ENCODE results near the gene C1orf50. TPM values are rescaled to one million over a fixed set of nuclear protein-coding genes. Genes with fewer than 3 reads are reported as not detected.
"Not testable (repeated sequence)": the region's sequence is repeated elsewhere in the genome, so short reads cannot be mapped to it uniquely, and the experiment has no call there.

The C1orf50 gene
- polyA plus RNA-seq, 10 donors, result 5.8 to 13.9 (median 10.9) TPM

- DNase-seq, result no peak
Observed at GRCh38 chr1:42797414-42797813, 30.4 kb downstream of the C1orf50 start.

DNA sequence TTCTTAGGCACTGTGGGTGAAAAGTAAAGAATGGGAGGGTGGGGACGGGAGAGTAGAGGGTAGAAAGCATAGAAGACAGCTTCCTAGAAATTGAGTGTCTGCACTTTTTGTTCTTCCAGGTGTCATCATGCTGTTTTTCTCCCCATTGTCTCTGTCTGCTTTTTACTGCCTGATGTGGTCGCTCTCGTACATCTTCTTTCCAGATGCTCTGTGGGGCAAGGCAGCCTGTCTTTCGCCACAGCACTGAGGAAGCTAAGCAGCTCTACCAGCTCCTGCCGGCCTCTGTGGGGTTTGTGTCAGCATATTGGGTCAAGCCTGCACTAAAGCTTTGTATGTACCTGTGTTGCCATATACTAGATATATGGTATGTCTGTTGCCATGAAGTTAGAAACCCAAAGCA, 30.9 kb downstream of the C1orf50 start:
- no peak for DNase-seq

DNA sequence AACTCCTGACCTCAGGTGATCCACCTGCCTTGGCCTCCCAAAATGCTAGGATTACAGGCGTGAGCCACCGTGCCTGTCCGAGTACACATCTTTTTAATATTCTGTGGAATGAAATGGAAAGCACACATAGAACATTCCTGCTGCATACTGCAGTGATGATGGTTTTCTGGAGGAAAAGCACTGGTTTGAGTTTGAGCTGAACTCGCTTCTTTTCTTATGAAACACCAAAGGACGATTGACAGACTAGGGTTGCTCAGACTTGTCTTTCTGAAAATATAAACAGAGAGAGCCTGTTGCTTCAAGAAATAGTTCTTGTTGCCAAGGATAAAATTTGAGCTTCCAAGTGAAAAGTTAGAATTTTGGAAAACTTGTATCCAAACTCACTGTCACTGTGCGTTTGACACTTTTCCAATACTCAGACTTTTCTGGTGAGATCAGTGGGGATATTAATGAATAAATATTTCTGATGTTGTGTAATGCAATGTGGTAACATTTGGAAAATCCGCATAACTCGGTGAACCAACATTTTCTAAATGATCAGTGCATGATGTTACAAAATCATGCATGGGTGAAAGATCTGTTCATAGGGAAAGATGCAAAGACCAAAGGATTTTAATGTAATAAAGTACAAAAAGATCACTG, 34.9 kb downstream of the C1orf50 start:
- peak; percentile 21 to 51 (median 42) for DNase-seq

GRCh38 chr1:42806171-42806570, 39.1 kb downstream of the C1orf50 start:
- DNase-seq, result no peak

GRCh38 chr1:42806593-42806992, 39.5 kb downstream of the C1orf50 start:
- DNase-seq, result no peak

- DNase-seq, result peak in 2 of 3 donors; percentile 23 to 48
Observed at GRCh38 chr1:42807056-42807668, 40.1 kb downstream of the C1orf50 start.

DNA sequence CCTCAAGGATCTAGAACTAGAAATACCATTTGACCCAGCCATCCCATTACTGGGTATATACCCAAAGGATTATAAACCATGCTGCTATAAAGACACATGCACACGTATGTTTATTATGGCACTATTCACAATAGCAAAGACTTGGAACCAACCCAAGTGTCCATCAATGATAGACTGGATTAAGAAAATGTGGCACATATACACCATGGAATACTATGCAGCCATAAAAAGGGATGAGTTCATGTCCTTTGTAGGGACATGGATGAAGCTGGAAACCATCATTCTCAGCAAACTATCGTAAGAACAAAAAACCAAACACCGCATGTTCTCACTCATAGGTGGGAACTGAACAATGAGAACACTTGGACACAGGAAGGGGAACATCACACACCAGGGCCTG, 47.8 kb downstream of the C1orf50 start:
- not testable (repeated sequence) for DNase-seq

DNA sequence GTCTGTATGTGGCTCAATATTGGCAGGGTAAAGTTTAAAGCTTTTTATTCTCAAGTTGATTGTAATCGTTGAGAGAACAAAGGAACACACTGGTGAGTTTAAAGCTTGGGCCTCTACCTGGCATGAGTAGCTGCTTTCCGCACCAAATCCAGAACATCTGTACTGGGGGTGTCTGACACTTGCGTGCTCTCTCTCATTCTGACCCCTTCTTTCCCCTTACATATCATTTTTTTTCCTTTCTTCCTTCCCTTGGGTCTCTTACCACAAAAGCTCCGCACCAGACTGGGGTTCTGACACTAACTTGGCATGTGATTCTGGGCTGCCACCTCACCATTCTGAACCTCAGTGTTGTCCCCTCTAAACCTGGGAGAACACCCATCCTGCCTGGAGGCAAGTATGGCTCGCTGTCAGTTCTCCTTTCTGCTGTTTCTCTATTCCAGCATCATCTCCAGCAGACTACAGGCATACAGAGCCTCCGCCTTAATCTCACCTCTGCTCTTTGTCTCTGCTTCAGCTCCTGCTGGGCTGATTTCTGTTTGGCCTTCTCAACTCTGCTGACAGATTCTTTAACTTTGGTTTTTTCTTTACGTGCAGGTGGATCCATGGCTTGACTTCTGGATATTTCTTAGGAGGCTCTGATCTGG, 49.0 kb downstream of the C1orf50 start:
- peak; percentile 11 to 67 (median 25) for DNase-seq

DNA sequence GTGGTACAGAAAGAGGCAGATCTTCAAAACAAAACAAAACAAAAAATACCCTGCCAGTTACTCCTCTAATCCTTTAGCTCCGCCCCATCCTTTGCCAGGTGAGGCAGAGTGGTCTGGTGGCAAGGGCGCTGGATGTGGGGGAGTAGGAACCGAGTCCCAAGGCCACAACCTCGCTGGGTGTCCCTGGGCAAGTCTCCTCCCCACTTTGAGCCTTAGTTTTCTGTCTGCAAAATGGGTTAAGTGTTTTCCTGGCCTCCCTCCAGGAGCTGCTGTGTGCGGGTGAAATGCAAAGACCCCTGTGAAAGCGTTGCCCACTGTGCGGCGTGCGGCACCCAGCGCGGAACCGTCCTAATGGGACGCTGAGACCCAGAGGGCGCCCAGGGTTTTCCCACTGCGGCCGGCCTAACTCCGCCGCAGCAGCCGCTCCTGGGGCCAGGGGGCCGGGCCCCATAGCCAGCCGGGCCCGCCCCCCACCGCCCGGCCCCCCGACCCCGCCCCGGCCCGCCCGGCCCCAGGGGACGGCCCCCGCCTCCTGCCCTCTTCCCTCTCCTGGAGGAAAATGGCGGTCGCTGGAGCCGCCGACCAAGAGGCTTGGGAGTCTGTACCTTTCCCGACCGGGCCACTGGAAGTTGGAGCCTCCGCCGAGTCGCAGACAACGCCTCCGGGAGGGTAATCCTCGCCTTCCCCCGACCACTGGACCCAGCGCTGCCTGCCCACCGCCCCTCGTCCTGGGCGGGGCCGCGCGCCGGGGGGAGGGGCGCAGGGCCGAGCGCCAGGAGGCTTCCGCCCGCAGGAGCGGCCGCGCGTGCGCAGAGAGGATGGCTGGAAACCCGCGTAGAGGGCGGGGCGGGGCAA, 49.8 kb downstream of the C1orf50 start, which contains the start of the genes ERMAP and SVBP:
Gene ERMAP, plus strand, starts transcription at position 538 of the 855 bp plus-strand sequence. CDS start 13,327 bp downstream, outside the sequence.
Gene SVBP, minus strand, starts transcription at position 813 of the 855 bp plus-strand sequence. CDS start 853 bp downstream, outside the sequence.
- peak; percentile 88 to 97 (median 93) for DNase-seq

DNA sequence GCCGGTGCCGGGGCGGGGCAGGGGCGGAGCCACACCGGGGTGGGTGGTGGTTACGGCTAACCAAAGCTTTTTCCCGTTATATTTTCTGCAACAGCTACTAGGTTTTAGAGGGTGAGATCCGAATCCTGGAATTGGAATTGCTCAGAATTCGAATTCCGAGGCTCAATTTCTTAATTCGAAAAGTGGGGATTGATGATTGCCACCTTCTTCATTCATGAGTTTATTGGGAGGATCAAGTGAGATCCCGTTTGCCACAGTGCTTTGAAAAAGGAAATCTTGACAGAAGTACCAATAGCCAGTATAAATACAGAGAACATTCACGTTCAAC, 50.4 kb downstream of the C1orf50 start:
- DNase-seq, result no peak

- no peak for DNase-seq
Observed at GRCh38 chr1:42817976-42818375, 50.9 kb downstream of the C1orf50 start.

DNA sequence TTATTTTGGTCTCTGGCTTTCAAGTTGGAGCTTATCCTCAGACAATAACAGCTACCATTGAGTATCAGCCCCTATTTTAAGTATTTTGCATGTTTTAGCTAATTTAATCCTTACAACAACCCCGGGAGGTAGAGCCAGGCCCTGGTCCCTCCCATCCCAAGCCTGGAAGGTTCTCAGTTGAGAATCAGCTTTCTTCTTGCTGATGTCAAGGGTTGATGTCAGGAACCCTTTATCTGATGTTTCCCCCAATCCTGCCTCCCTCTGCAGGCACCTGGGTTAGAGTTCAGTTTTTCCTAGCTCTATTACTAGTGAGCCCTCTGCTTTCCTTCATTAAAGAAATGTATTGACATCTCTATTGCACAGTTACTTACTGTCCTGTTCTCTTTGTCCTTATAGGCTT, 53.8 kb downstream of the C1orf50 start:
- no peak for DNase-seq

GRCh38 chr1:42821690-42822089, 54.6 kb downstream of the C1orf50 start:
- no peak for DNase-seq

DNA sequence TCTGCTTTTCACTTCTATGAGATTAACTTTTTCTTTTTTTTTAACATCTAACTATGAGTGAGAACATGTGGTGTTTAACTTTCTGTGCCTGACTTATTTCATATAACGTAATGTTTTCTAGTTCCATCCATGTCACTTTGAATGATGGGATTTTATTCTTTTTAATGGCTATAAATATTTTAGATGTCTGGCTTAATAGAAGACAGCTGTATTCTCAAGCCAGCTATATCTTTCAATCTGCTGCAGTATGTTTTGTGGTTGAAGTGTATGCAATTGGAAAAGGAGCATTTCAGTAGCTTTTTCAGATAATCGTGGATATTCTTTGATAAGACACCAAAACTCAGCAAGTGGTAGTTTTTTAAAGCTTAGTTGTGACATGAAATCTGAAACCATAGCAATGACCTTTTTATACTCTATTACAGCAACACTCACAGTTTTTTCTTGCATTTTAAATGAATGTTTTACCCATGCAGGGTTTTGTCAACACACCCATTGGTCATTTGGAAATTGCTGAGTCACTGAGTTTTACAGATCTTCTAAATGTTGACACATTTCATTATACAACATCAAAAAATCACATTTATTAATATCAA, 55.8 kb downstream of the C1orf50 start:
- DNase-seq, result peak in 2 of 3 donors; percentile 41 to 45

DNA sequence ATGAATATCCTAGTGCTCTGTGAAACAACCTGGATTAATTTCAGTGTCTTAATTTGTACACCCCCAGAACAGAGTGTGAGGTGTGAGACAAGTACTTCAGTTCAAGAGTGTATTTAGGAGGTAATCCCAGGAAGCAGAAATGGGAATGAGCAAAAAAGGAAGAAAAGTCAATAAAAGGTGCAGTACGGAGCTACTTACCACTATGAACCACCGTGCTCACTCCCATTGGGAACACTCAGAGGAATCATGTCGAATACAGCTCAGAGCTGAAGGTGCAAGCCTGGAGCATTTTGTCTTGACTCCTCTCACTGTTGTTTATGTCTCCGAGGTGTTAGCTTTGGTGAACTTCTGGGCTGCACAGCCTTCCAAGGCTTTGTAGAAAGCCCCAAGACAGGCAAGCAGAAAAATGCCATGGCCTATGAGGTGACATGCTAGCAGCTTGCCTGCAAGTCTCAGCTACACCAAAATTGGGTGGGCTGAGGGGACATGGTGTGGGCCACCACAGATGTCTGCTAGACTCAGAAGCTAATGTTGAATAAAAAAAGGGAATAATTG, 57.5 kb downstream of the C1orf50 start:
- no peak for DNase-seq

- DNase-seq, result peak in 1 of 3 donors; percentile 15
Observed at GRCh38 chr1:42825036-42825851, 58.2 kb downstream of the C1orf50 start.
